ENCODE results near the gene ZDBF2. TPM values are rescaled to one million over a fixed set of nuclear protein-coding genes. Genes with fewer than 3 reads are reported as not detected.

Gene ZDBF2
- total RNA-seq, 4 donors from 2014 or later: 1.9 to 7.1 (median 5.3) TPM

- Histone ChIP-seq H3K36me3 (peaks cover 0 to 14% (median 0%) of the 10 kb centered on the region in 3 donors), H3K4me3 (no peak overlapping the region), H3K9me3 (no peaks in the 10 kb centered on the region), H3K27me3 (no peaks in the 10 kb centered on the region), H3K27ac (no peak overlapping the region), H3K4me1 (no peaks in the 10 kb centered on the region)
- no peak for DNase-seq
- intact Hi-C loops (cut with DNase I): no loop called here
- TF ChIP-seq POLR2A (IDR thresholded peaks at IDR 0.05) (no peak), CTCF (IDR thresholded peaks at IDR 0.05) (no peak)
- 62 to 80% methylated on average over 3 of the region's 3 CpGs for WGBS, 2 donors
Observed at GRCh38 chr2:206305523-206306245, 31.2 kb downstream of the ZDBF2 start.

GRCh38 chr2:206311026-206311425 lies 36.6 kb downstream of the ZDBF2 start:
- WGBS, 2 donors: 82 to 85% methylated on average over 9 of the region's 9 CpGs

GRCh38 chr2:206316141-206316540 lies 41.7 kb downstream of the ZDBF2 start:
- DNase-seq: no peak
- WGBS, 2 donors: 93% methylated on average over 1 of the region's 1 CpG
- H3K36me3 ChIP-seq: no peaks in the 10 kb centered on the region

More at GRCh38 chr2:206311026-206311425, 36.6 kb downstream of the ZDBF2 start:
- DNase-seq: no peak
- Histone ChIP-seq H3K4me1 (no peaks in the 10 kb centered on the region), H3K9me3 (no peaks in the 10 kb centered on the region), H3K27ac (no peak overlapping the region), H3K36me3 (no peaks in the 10 kb centered on the region), H3K4me3 (no peak overlapping the region), H3K27me3 (no peaks in the 10 kb centered on the region)
- intact Hi-C loops (cut with DNase I): no loop called here
- TF ChIP-seq POLR2A (IDR thresholded peaks at IDR 0.05) (no peak), CTCF (IDR thresholded peaks at IDR 0.05) (no peak)

GRCh38 chr2:206323033-206323432 lies 48.6 kb downstream of the ZDBF2 start:
- no peak for DNase-seq

More at GRCh38 chr2:206316141-206316540, 41.7 kb downstream of the ZDBF2 start:
- no peak overlapping the region for H3K4me3 ChIP-seq
- H3K9me3 ChIP-seq: peaks cover 0 to 12% (median 9%) of the 10 kb centered on the region in 3 donors
- TF ChIP-seq POLR2A (IDR thresholded peaks at IDR 0.05) (no peak), CTCF (IDR thresholded peaks at IDR 0.05) (no peak)
- H3K27ac ChIP-seq: no peak overlapping the region
- no peaks in the 10 kb centered on the region for H3K27me3 ChIP-seq
- no peaks in the 10 kb centered on the region for H3K4me1 ChIP-seq
- intact Hi-C loops (cut with DNase I): no loop called here

More at GRCh38 chr2:206323033-206323432, 48.6 kb downstream of the ZDBF2 start:
- intact Hi-C loops (cut with DNase I): no loop called here
- no peak overlapping the region for H3K4me3 ChIP-seq
- H3K4me1 ChIP-seq: no peaks in the 10 kb centered on the region
- no peak for TF ChIP-seq CTCF (IDR thresholded peaks at IDR 0.05)
- no peak for TF ChIP-seq POLR2A (IDR thresholded peaks at IDR 0.05)
- no peaks in the 10 kb centered on the region for H3K36me3 ChIP-seq
- H3K27me3 ChIP-seq: no peaks in the 10 kb centered on the region
- 90 to 92% methylated on average over 3 of the region's 3 CpGs for WGBS, 2 donors
- H3K27ac ChIP-seq: no peak overlapping the region
- H3K9me3 ChIP-seq: peaks cover 0 to 12% (median 9%) of the 10 kb centered on the region in 3 donors
